Esophagus muscularis mucosa (tissue), 4 donors: ENCODE results near the gene SUPT20H. TPM values are rescaled to one million over a fixed set of nuclear protein-coding genes. Genes with fewer than 3 reads are reported as not detected.

Experiments used
- DNase-seq: peaks from one replicate; pipeline ENCODE4 v3.0.0-alpha.2; 2017; ENCODE audit errors: extremely low spot score
- H3K27ac ChIP-seq, 4 donors: fragments of 200-600 bp; sonication (generic); replicated peaks in 1 of 4; 1 replicate in 3 of 4; 2 replicates in 1 of 4; pipeline ENCODE4 v1.5.1; 2016 to 2019; ENCODE audit warnings: mild to moderate bottlenecking in 1 of 4
- H3K27me3 ChIP-seq, 4 donors: fragments of 200-600 bp; sonication (generic); one replicate each; pipeline versions ENCODE4 v1.5.1 to v1.6.0; 2016 to 2019
- H3K36me3 ChIP-seq, 4 donors: fragments of 200-600 bp; sonication (generic); one replicate each; pipeline ENCODE4 v1.5.1; 2016 to 2019
- H3K4me1 ChIP-seq, 4 donors: fragments of 200-600 bp; sonication (generic); one replicate each; pipeline ENCODE4 v1.5.1; 2016 to 2019
- H3K4me3 ChIP-seq, 4 donors: fragments of 200-600 bp; sonication (generic); 1 replicate in 2 of 4; 2 replicates in 2 of 4; pipeline ENCODE4 v1.5.1; 2016 to 2019; ENCODE audit warnings: mild to moderate bottlenecking in 4 of 4, moderate library complexity in 1 of 4
- H3K9me3 ChIP-seq, 4 donors: fragments of 200-600 bp; sonication (generic); 1 replicate in 3 of 4; 2 replicates in 1 of 4; pipeline ENCODE4 v1.5.1; 2016 to 2019
- EP300 ChIP-seq: sonication (generic); formaldehyde crosslinking; IDR thresholded peaks from one replicate; pipeline ENCODE4 v1.6.1; 2017; ENCODE audit warnings: antibody characterized with exemption
- POLR2A ChIP-seq: fragments of 450-650 bp; IDR thresholded peaks from one replicate; pipeline ENCODE4 v1.6.1; 2017; ENCODE audit warnings: antibody characterized with exemption, moderate library complexity, mild to moderate bottlenecking, low read depth
- POLR2AphosphoS5 ChIP-seq, 2 donors: sonication (generic); formaldehyde crosslinking; IDR thresholded peaks; one replicate each; pipeline ENCODE4 v1.6.1; 2017; ENCODE audit warnings: antibody characterized with exemption in 2 of 2
- WGBS: methylation state at CpG from one replicate; pipeline ENCODE4 v1.1.5; 2018; 5-methylcytosine and 5-hydroxymethylcytosine counted together
- intact Hi-C: fragments of 100-400 bp; cut with DNase I; formaldehyde crosslinking; loops from one replicate; pipeline ENCODE4 v1.15.1; 2023
- total RNA-seq, 4 donors: library from RNA; depleted of rRNA; stranded (reverse); fragments of >200 nt; gene quantifications; one replicate each; pipeline versions ENCODE4 v1.1.0 to v1.2.1, GENCODE V29; 2016
- TF ChIP-seq, protein P1 (sequence below), 3 experiments: fragments of 200-600 bp in 2 of 3; fragments of 450-650 bp in 1 of 3; sonication (generic) in 2 of 3; IDR thresholded peaks; one replicate each; pipeline ENCODE4 v1.5.1; 2017 to 2019; ENCODE audit warnings: antibody characterized with exemption in 3 of 3, mild to moderate bottlenecking in 2 of 3, moderate library complexity in 1 of 3

SUPT20H gene
- total RNA-seq, 4 donors from 2014 or later: 23.0 to 37.4 (median 31.7) TPM

DNA sequence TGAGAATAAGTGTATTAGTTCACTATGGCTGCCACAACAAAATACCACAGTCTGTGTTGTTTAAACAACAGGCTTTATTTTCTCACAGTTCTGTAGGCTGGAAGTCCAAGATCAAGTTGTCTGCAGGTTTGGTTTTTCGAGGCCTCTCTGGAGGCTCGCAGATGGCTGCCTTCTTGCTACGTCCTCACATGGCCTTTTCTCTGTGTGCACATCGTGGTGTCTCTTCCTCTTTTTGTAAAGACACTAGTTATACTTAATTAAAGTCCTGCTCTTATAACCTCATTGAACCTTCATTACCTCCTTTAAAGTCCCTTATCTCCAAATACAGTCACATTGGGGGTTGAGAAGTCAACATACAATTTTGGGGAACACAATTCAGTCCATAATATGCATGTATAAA, 35.4 kb upstream of the SUPT20H start:
- Histone ChIP-seq H3K4me1 (no peaks in the 10 kb centered on the region), H3K27ac (no peak overlapping the region), H3K4me3 (no peak overlapping the region), H3K9me3 (no peaks in the 10 kb centered on the region), H3K36me3 (no peaks in the 10 kb centered on the region), H3K27me3 (no peaks in the 10 kb centered on the region)
- intact Hi-C loops: no loop called here
- no peak for DNase-seq
- TF ChIP-seq EP300 (no peak), POLR2A (no peak), POLR2AphosphoS5 (IDR thresholded peaks at IDR 0.05) (no peak)
- TF ChIP-seq, protein P1, sequence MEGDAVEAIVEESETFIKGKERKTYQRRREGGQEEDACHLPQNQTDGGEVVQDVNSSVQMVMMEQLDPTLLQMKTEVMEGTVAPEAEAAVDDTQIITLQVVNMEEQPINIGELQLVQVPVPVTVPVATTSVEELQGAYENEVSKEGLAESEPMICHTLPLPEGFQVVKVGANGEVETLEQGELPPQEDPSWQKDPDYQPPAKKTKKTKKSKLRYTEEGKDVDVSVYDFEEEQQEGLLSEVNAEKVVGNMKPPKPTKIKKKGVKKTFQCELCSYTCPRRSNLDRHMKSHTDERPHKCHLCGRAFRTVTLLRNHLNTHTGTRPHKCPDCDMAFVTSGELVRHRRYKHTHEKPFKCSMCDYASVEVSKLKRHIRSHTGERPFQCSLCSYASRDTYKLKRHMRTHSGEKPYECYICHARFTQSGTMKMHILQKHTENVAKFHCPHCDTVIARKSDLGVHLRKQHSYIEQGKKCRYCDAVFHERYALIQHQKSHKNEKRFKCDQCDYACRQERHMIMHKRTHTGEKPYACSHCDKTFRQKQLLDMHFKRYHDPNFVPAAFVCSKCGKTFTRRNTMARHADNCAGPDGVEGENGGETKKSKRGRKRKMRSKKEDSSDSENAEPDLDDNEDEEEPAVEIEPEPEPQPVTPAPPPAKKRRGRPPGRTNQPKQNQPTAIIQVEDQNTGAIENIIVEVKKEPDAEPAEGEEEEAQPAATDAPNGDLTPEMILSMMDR (IDR thresholded peaks at IDR 0.05): no peak
- 90% methylated on average over 4 of the region's 4 CpGs for WGBS

DNA sequence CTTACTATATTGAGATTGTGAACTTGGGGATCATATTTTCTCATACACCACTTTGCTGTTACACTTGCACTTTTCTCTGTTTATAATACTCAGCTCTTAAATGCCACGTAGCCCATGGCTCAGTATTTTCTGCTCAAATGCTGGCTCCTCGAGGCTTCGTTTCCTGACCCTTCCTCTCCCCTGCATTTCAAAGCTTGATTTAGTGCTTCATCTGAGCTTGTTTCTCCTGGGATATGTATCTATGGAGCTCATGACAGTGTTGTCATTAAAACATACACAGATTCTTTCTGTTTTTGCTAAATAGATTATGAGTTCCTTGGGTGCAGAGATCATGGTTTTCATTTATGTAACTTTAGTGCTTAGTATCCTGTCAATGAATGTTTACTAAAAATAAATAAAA, 34.6 kb upstream of the SUPT20H start:
- no peak overlapping the region for H3K4me3 ChIP-seq
- no peaks in the 10 kb centered on the region for H3K9me3 ChIP-seq
- no peak for TF ChIP-seq POLR2A
- no peak for TF ChIP-seq EP300
- TF ChIP-seq, protein P1 (IDR thresholded peaks at IDR 0.05): no peak
- TF ChIP-seq POLR2AphosphoS5 (IDR thresholded peaks at IDR 0.05): no peak
- H3K4me1 ChIP-seq: no peaks in the 10 kb centered on the region
- DNase-seq: no peak
- WGBS: 44% methylated on average over 3 of the region's 3 CpGs
- H3K27me3 ChIP-seq: no peaks in the 10 kb centered on the region
- H3K27ac ChIP-seq: no peak overlapping the region
- H3K36me3 ChIP-seq: no peaks in the 10 kb centered on the region
- intact Hi-C loops: no loop called here

DNA sequence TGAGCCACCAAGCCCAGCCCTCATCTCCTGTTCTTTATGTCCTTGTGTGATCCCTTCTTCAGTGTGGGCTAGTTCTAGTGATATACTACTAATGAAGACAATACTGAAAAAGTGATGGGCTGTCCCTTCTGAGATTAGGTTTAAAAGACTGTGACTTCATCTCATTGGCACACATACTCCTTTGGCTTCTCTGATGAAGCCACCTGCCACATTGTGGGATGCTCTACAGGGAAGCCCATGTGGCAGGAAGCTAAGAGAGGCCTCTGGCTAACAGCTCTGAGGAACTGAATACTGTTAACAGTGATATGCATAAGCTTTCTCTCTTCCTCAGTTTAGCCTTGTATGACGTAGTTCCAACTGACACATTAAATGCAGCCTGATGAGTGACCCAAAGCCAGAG, 32.3 kb upstream of the SUPT20H start:
- WGBS: 60% methylated on average over 1 of the region's 1 CpG
- intact Hi-C loops: no loop called here

DNA sequence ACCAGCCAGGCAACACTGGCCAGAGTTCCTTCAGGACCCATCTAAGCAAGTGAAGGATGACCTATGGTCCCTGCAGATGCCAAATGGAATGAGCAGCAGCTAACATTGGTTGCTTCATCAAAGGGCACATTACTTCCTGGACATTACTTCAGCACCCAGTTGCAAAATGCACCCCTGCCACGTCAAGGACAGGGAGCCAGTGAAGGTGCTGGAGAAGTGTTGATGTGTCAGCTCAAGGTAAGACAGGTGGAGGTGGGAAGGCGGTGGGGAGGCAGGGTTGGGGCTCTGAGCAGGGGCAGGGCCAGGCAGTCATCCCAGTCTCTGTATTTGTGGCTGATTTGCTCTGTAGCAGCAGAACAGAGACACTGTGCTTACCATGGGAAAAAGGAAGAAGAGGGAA, 31.4 kb upstream of the SUPT20H start:
- Histone ChIP-seq H3K4me1 (no peaks in the 10 kb centered on the region), H3K9me3 (no peaks in the 10 kb centered on the region), H3K36me3 (no peaks in the 10 kb centered on the region), H3K27me3 (no peaks in the 10 kb centered on the region), H3K4me3 (no peak overlapping the region), H3K27ac (no peak overlapping the region)
- intact Hi-C loops: no loop called here
- no peak for DNase-seq
- no peak for TF ChIP-seq POLR2A
- TF ChIP-seq EP300: no peak
- TF ChIP-seq, protein P1 (IDR thresholded peaks at IDR 0.05): no peak
- TF ChIP-seq POLR2AphosphoS5 (IDR thresholded peaks at IDR 0.05): no peak
- WGBS: 85% methylated on average over 2 of the region's 2 CpGs

More for the DNA sequence above, 32.3 kb upstream of the SUPT20H start:
- TF ChIP-seq POLR2AphosphoS5 (IDR thresholded peaks at IDR 0.05) (no peak), POLR2A (no peak)
- TF ChIP-seq, protein P1 (IDR thresholded peaks at IDR 0.05): no peak
- no peaks in the 10 kb centered on the region for H3K4me1 ChIP-seq
- no peak overlapping the region for H3K27ac ChIP-seq
- H3K4me3 ChIP-seq: no peak overlapping the region
- no peaks in the 10 kb centered on the region for H3K36me3 ChIP-seq
- no peak for DNase-seq
- no peaks in the 10 kb centered on the region for H3K9me3 ChIP-seq
- no peaks in the 10 kb centered on the region for H3K27me3 ChIP-seq

DNA sequence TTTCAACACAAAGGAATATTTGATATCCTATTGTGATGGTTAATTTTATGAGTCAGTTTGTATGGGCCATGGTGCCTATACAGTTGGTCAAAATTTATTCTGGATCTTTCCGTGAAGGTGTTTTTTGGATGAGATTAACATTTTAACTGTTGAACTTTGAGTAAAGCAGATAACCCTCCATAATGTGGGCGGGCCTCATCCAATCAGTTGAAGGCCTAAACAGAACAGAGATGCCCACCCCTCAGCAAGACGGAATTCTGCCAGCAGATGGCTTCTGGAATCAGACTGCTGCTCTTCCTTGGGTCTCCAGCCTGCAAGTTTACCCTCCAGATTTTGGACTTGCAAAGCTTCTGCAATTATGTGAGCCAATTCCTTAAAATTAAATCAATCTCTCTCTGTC, 30.0 kb upstream of the SUPT20H start:
- WGBS: 81% methylated on average over 3 of the region's 3 CpGs
- Histone ChIP-seq H3K27ac (no peak overlapping the region), H3K9me3 (no peaks in the 10 kb centered on the region), H3K36me3 (no peaks in the 10 kb centered on the region), H3K4me1 (no peaks in the 10 kb centered on the region), H3K4me3 (no peak overlapping the region), H3K27me3 (no peaks in the 10 kb centered on the region)
- TF ChIP-seq POLR2AphosphoS5 (IDR thresholded peaks at IDR 0.05) (no peak), EP300 (no peak), POLR2A (no peak)
- TF ChIP-seq, protein P1 (IDR thresholded peaks at IDR 0.05): no peak
- DNase-seq: no peak
- intact Hi-C loops: no loop called here
